ENCODE results near the gene PIGZ.

GRCh38 chr3:196951371-196951770 is 17.3 kb downstream of the PIGZ start:
- no peak for TF ChIP-seq EZH2 (IDR thresholded peaks at IDR 0.05; ENCODE audit: insufficient read depth, poor library complexity, severe bottlenecking)
- no peak for TF ChIP-seq EZH2phosphoT487 (IDR thresholded peaks at IDR 0.05; ENCODE audit: insufficient read depth, low read depth)

All from GM23248 (cell line).